AG04449 (cell line): ENCODE results near the gene GADD45GIP1.
A peak's percentile ranks its signal among the peaks of the same experiment; 100 is the strongest.

Source experiments
- CTCF ChIA-PET: fragments of 350-600 bp; formaldehyde crosslinking; extraction: SDS; loops from one replicate; lab custom pipeline; 2021; ENCODE audit warnings: antibody characterized with exemption; lab: Yijun Ruan, JAX
- POLR2A ChIA-PET: fragments of 400-600, 350-600 bp; formaldehyde crosslinking; extraction: SDS; loops from one replicate; lab custom pipeline; 2020; ENCODE audit warnings: antibody characterized with exemption, inconsistent platforms; lab: Yijun Ruan, JAX
- DNase-seq: peaks from one replicate; pipeline ENCODE4 v3.0.0-alpha.2; 2010; ENCODE audit warnings: low read depth, low spot score
- H3K4me3 ChIP-seq: 2 replicates; pipeline ENCODE4 v1.5.1; 2011; ENCODE audit warnings: low read depth, mild to moderate bottlenecking, control low read depth, low read length
- TF ChIP-seq, protein P1 (sequence below): IDR thresholded peaks from one replicate; pipeline ENCODE4 v1.5.1; 2011; ENCODE audit warnings: mild to moderate bottlenecking, moderate library complexity, low read length, control low read depth, inconsistent platforms; ENCODE audit not compliant: insufficient read depth; ENCODE audit errors: missing control alignments

GADD45GIP1 gene

DNA sequence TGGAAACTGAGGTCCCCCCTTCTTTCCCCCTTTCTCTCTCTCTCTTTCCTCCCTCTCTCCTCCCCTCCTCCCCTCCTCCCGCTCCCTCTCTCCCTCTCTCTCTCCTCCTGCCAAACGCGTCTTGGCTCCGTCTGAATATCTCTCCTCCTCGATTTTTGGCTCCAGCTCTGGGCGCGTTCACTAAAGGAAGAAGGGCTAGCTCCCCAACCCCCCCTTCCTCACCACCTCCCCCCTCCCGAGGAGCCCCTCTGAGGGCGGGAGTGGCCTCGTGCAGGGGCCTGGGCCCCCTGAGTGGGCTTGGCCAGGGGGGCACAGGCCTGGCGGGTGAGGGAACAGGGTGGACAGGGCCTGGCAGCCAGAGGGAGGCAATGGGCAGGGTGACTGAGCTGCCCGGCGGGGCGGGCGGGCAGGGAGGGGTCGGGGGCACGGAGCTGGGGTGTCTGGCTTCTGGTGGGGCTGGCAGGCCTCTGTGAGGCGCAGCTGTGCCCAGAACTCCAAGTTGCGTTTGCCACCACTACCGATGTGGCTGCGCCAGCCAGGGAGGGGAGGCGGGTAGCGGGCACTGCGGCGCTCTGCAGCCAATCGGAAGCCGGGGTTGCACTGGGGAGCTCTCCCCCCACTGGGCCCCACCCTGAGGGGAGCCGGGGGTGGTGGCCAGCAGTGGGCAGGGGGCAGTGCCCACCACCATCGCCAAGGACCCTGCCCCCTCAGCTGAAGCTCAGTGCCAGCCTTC lies 45.3 kb upstream of the GADD45GIP1 start:
- ChIA-PET POLR2A (interaction anchor here (0.6 kb wide), 1 partner anchor 91 kb away, joined by 3 read pairs; no protein-coding TSS in a partner anchor), CTCF (interaction anchor here (1.1 to 6.5 kb wide), 5 partner anchors 31 to 92 kb away, joined by 3 to 54 read pairs (median 3); no protein-coding TSS in a partner anchor)
- no peak for DNase-seq
- no peak overlapping the region for H3K4me3 ChIP-seq
- TF ChIP-seq, protein P1, sequence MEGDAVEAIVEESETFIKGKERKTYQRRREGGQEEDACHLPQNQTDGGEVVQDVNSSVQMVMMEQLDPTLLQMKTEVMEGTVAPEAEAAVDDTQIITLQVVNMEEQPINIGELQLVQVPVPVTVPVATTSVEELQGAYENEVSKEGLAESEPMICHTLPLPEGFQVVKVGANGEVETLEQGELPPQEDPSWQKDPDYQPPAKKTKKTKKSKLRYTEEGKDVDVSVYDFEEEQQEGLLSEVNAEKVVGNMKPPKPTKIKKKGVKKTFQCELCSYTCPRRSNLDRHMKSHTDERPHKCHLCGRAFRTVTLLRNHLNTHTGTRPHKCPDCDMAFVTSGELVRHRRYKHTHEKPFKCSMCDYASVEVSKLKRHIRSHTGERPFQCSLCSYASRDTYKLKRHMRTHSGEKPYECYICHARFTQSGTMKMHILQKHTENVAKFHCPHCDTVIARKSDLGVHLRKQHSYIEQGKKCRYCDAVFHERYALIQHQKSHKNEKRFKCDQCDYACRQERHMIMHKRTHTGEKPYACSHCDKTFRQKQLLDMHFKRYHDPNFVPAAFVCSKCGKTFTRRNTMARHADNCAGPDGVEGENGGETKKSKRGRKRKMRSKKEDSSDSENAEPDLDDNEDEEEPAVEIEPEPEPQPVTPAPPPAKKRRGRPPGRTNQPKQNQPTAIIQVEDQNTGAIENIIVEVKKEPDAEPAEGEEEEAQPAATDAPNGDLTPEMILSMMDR: no peak

DNA sequence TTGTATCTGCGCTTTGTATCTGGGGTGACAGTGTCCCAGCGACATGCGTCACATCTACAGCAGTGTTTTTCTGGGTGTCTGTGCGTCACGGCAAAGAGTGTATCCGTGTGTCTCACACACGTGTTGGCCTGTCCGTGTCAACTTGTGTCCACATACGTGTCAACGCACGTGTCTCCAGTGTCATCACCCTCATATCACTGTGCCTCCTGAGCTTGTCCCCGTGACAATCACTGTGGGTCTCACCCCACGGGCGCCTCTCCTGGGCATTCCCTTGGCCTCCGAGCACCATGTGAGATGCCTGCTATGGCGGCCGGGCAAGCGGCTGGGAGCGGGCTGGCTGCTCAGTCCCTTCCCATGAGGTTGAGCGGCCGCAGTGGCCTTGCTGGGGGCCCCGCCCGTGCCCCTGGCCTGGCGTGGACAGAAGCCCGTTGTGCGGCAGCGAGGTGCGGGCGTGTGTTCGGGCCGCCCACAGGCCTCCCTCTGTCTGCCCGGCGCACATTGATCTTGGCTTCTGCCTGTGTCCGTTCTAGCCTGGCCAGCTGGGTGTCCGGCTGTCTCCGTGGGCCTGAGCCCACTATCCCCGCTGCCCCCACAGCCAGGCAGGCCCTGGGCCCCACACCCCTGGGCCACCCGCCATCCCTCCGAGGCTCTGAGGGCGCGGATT lies 44.6 kb upstream of the GADD45GIP1 start:
- CTCF ChIA-PET: interaction anchor here (2.3 to 6.5 kb wide), 2 partner anchors 24 to 60 kb away, joined by 9 to 54 read pairs; no protein-coding TSS in a partner anchor
- POLR2A ChIA-PET: no interaction called here
- no peak overlapping the region for H3K4me3 ChIP-seq
- TF ChIP-seq, protein P1: no peak
- no peak for DNase-seq

DNA sequence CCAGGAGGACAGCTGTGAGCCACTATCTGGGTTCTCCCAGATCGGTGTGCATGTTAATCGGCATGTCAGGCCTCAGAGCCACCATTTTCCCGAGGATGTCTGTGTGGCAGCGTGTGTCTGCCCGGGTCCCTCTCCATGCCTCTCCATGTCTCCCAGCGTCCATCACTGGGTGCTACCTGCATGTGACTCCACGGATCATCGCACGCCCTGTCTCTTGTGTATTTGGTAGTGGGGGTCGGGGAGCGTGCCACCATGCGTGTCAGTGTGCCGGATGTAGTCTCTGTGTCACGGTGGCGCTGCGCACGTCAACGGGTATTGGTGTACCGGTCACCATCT lies 44.1 kb upstream of the GADD45GIP1 start:
- ChIA-PET POLR2A (interaction anchor here (0.7 kb wide), 1 partner anchor 31 kb away, joined by 3 read pairs; no protein-coding TSS in a partner anchor), CTCF (interaction anchor here (2.3 to 6.5 kb wide), 2 partner anchors 24 to 61 kb away, joined by 9 to 54 read pairs; no protein-coding TSS in a partner anchor)
- no peak overlapping the region for H3K4me3 ChIP-seq
- TF ChIP-seq, protein P1: no peak
- DNase-seq: no peak

DNA sequence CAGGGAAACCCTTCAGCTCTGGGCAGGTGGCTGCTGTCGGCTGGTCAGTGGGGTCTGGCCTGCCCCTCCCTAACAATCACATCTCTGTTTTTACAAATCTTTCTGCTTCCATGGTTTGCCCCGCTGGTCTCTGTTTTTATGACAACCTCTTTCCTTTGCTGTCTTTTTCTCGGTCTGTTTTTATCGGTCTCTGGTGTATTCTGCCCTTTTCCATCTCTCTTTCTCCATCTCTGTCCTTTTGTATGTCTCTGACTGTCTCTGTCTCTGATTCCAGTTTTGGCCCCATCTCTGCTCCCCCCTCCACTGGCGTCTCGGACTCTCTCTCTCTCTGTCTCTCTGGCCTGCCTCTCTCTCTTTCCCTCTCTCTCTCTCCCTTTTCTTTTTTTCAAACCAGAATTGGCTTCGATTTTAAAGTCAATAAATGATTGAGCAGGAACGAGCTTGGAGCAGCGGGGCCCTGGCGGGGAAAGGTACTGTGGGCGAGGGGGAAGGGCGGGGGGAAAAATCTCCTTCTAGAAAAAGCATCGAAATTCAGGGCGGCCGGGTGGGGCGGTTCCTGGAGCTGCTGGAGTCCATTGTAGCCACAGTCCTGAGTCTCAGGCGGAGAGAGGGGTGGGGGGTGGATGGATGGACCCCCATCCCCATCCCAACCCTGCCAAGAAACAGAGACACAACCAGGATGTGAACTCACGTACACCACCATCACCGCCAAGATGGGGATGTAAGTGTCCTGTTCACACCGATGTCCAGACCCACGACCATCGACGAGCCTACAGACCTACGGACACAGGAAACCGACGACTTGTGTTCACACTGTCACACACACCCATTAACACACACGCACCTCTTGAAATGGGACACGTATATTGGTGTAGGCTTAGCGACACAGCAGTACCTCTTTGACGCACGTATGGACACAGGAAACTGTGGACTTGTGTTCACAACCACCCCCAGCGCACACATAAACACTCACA lies 41.2 kb upstream of the GADD45GIP1 start:
- TF ChIP-seq, protein P1: no peak
- DNase-seq: no peak
- peak overlapping the region; percentile 18 for H3K4me3 ChIP-seq
- ChIA-PET CTCF (interaction anchor here (1.5 to 3.9 kb wide), 3 partner anchors 9 to 64 kb away, joined by 3 to 25 read pairs (median 4); no protein-coding TSS in a partner anchor), POLR2A (interaction anchor here (0.7 kb wide), 1 partner anchor 56 kb away, joined by 4 read pairs; no protein-coding TSS in a partner anchor)

DNA sequence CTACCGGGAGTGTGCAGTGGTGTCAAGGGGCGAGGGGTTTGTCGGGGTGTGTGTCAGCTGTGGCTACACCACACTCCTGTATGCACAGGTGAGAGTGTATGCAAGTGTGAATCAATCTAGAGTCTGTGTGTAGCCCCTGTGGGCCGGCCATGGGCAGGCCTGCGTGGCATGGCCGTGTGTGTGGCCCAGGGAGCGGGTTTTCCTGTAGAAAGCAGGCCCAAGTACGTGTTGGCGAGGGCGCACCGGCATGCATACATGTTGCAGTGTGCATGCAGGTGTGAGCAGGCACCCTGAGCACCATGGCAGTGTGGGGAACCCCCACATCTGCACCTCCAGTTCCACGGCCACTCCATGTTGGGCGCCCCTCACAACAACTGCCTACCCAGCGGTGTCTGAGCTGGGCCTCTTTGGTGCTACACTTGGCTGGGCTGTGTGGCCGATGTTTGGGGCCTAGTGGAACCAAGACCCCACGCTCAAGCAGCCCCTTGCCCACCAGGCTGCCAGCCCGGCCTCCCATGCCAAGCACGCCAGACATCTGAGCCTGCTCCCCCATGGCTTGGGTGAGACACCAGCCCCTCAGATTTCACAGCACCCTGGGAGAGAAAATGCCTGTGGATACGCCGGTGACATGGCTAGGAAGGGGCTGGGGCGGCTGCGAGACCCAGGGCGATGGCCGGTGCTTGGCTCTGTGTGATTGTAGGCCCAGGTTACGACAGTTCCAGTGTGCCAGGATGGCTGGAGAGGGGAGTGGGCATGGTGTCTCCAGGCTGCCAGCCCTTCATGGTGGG lies 40.4 kb upstream of the GADD45GIP1 start:
- CTCF ChIA-PET: interaction anchor here (0.7 to 3.9 kb wide), 8 partner anchors 7 to 65 kb away, joined by 3 to 25 read pairs (median 4); no protein-coding TSS in a partner anchor
- POLR2A ChIA-PET: interaction anchor here (0.7 to 1.0 kb wide), 2 partner anchors 25 to 57 kb away, joined by 3 to 4 read pairs; no protein-coding TSS in a partner anchor

More for the DNA sequence above, 40.4 kb upstream of the GADD45GIP1 start:
- H3K4me3 ChIP-seq: peak overlapping the region; percentile 80
- TF ChIP-seq, protein P1: no peak
- DNase-seq: no peak
